ELF-1 (cell line): ENCODE data around the gene DYNLT4.
"Not testable (repeated sequence)": the region's sequence is repeated elsewhere in the genome, so short reads cannot be mapped to it uniquely, and the experiment has no call there.

Experiments
- DNase-seq: peaks from one replicate; pipeline ENCODE4 v3.0.0-alpha.2; 2016; ENCODE audit warnings: low read depth, low spot score

The DYNLT4 gene

DNA sequence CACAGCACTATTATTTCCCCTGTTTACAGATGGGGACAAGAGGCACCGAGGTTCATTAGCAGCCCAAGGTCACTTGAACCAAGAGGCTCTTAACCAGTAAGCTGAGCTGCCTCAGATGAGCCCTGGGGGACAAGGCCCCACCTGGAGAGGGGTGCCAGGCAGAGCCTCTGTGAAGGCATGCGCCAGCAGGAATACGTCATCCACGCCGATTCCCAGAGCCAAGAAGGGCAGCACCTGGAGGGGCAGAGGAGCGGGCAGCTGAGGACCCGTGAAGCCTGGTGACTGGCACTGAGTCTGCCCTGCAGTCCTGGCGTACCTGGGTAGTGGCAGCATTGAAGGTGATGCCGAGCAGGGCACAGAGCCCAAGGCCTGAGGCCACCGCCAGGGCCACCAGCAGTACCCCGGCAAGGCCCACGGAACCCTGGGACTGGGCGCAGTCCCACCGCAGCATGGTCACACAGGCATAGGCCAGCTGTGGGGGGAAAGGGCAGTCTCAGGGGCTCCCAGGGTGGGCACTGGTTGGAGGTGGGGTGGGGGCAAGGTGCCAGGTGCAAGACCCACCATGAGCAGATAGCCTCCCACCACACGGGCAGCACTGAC lies 21.8 kb upstream of the DYNLT4 start:
- no peak for DNase-seq

DNA sequence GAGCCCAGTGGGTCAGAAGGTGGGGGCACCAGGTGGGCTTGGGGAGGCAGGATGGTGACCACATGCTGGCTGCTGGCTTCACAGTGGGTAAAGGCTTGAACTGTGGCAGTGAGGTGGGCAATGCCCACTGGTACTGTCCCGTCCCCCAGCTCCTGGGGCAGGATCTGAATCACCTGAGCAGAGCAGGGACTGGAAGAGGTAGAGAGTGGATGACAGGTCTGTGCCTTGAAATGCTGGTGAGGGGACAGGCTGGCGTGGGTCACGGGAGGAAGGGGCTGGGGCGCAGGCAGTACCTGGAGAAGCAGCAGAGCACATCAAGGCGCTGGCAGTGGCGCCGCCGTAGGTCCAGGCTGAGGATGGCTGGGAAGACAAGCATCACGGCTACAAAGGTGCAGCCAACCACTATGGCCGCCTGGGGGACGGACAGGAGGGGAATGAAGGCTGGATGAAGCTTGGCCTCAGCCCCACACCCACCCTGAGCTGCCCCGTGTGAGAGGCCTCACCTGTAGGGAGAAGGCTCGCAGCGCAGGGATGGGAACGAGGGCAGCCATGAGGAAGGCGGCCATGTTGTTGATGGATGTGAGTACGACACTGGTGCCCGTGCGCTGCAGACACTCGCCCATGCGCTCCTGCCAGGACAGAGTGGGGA lies 21.0 kb upstream of the DYNLT4 start:
- DNase-seq, result no peak

DNA sequence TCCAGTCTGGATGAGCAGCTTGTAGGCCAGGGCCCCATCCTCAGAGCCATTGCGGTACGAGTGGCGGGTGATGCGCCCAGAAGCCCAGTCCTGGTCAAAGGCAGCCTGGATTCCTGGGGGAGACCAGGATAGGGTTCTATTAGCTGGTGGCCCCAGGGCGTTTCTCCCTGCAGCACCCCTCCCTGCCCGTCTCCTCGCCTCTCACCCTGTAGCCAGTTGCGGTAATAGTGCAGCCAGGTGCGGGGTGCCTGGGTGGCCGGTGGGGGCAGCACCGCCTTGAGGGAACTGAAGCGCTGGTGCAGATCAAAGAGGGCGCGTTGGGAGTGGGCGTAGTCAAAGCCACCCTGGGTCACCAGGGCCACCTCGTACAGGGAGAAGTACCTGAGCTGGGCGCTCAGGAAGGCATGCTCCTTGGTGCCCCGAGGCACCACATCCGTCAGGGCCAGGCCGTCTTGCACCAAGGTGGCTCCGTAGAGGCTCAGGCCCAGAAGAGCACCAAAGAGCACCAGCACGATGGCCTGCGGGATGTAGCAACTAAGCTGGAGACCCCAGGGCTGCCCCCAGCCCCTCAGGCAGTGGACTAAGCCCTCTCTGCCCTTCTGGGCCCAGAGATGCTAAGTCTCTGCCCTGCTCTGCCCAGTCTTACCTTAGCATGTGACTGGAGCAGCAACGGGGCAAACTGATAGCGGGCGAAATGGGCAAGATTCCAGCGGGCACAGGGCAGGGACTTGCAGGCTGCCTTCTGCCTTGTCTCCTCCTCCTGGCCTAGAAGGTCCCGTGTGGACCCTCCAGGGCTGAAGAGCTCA lies 20.2 kb upstream of the DYNLT4 start:
- DNase-seq, result peak; percentile 75

DNA sequence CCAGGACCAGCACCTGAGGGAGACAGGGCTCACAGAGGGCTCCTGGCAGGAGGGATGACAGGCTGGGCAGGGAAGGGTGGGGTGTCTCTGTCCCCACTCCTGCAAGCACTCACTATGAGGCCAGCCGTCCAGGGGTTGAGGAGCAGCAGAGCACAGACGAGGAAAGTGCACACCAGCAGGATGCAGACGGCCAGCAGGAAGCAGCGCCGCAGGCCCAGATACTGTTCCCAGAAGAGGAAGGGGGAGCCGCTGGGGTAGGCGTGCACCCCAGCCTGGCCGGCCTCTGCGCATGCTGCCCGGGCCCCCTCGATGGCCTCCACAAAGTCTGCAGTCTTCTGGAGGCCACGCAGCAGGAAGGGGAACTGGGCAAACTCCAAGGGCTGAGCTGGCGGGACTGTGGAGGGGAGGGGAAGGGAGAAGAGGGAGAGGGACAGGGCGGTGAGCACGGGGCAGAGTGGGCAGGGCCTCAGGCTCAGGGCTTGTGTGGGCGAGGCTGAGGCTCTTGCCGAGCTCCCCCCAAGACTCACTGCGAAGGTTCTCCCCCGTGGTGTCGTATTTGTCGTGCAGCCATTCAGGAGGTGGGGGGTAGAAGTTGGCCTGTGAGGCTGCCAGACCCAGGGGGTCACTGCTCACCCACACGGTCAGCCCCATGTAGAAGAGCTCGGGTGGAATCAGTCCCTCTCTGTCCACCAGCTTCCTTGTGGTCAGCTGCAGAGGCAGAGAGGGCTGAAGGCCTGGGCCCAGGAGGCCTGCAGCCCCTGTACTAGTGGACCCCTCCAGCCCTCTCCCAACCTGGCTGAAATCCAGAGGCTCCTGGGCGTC lies 19.4 kb upstream of the DYNLT4 start:
- DNase-seq, result no peak

DNA sequence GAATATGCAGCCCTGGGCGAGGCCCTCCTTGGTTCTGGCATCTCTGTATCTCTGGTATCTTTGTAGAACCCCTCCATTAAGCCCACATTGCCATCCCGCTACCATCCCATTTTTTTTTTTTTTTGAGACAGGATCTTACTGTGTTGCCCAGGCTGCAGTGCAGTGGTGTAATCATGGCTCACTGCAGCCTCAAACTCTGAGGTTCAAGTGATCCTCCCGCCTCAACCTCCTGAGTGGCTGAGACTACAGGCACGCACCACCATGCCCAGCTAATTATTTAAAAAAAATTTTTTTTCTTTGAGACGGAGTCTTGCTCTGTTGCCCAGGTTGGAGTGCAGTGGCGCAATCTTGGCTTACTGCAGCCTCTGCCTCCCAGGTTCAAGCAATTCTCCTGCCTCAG lies 17.2 kb upstream of the DYNLT4 start:
- not testable (repeated sequence) for DNase-seq

DNA sequence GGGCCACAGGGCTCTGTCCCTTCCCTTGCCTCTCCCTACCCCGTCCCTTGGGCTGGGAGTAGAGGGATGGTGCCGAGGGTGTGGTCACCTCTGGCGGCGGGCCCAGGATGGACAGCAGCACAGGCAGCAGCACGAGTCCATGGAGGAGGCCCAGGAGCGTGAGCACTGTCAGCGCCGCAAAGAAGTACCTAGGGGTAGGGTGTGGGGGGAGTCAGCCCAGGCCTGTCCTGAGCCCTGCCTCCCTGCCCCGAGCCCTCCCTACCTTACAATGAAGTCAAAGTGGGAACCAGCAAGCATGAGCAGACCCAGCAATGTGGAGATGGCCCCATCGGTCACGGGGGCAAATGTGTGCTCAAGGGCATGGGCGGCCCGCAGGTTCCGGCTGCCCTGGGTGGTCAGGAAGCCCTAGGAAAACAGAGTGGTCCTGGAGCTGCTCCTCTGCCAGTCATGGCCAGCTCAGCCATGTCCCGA lies 15.9 kb upstream of the DYNLT4 start:
- DNase-seq, result no peak

DNA sequence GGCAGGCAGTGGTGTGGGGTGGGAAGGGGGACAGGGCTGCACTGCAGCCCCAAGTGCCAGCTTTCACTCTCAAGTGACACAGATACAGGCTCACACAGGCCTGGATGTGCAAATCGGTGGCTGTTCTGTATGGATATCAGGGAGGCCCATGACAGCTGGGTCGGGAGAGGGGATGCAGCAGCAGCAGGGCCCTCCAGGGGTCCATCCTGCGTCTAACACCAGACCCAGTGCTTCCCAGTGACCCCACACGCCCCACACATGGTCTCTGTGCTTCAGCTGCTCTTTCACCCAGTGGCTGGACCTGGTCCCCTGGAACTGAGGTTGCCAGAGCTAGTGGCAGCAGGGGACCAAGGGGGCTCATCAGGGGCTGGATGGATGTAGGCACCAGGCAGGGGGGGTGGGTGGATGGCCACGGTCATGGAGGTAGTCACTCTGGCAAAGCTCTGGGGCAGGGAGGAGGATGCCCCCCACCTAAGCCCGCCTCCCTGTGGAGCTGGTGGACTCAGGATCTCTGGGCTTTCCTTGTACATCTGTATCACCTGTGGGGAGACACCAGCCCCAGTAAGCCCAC lies 15.1 kb upstream of the DYNLT4 start:
- no peak for DNase-seq

DNA sequence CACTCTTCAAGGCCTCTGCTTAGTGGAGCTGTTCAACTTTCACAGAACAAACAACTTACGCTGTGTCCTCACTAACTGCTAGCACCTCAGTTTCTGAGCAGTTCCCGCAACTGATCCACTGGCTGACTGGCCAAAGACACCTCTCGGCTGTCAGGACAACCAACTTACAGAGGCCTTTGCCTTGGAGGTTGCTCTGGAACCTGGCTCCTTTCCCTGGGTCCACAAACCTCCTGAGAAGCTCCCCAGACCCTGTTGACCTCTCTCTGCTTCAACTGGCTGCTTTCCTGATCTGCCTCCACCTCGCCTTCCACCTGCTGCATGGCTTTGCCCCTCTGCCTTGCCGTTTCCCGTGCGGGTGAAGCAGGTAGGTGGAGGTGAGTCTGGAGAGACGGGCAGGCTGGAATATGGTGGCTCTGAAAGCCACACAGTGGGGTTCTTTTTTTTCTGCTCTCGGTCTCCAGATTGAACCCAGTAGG lies 14.1 kb upstream of the DYNLT4 start:
- no peak for DNase-seq

DNA sequence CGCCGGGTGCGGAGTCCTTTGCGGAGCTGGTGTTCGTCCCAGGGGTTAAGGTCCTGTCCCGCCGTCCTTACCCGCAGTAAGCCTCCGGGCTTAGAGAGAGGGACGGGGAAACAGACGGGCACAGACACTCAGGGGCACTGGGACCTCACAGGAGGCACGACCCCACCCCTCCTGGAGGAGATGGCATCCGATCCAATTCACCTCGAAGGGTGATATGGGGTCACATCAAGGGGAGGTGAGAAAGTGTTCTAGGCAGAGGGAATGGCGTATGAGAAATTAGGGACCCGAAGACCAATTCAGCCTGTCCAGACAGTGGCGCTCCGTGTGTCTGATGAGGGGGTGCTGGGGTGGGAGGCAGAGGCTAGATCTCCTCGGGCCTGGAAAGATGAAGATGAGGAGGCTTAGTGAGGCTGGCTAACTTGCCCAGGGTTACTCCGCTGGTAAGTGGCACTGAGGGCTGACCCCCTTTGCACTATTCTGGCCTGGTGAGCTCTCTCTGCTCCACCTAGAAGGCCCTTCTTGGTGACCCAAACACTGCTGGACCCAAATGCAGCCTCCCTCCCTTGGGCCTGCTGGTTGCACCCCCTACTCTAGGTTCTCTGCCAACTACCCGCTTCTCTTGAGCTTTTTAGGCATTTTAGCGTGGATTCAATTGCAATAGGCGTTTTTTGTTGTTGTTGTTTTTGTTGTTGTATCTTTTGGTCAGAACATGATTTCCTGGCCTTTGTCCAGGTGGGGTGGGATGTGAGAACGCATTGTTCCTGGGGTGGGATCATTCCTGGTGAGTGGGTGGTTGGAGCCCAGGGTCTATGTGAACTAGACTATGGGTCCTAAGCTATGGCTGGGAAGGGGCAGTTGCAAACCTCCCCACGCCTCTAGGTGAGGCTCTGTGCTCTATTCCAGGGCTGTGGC lies 13.4 kb upstream of the DYNLT4 start:
- DNase-seq, result no peak

DNA sequence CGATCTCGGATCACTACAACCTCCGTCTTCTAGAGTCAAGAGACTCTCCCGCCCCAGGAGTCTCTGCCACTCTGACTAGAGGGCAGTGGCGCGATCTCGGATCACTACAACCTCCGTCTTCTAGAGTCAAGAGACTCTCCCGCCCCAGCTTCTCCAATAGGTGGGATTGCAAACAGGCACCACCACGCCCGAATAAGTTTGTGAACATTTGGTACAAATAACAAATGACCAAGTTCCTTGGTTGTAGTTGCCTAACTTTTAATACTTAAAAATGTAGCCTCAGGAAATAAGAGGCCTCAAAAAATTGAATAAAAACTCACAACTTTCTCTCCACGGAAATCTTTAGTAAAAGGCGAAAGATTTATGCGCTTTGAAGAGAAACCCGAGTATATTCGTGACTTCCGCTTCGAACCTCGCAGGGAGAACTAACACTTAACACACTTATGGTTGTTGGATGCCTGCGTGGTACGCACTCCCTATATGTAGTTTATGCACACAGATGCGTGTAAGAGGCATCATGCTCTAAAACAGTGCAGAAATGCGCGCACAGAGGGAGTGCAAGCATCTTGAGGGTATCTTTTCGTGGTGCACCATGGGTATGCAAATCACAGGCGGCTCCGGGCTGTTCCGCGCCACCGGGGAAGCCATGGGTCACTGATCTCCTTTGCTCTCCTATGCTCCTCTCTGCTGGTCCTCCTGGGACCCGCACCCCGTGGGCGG lies 12.6 kb upstream of the DYNLT4 start:
- peak; percentile 95 for DNase-seq

DNA sequence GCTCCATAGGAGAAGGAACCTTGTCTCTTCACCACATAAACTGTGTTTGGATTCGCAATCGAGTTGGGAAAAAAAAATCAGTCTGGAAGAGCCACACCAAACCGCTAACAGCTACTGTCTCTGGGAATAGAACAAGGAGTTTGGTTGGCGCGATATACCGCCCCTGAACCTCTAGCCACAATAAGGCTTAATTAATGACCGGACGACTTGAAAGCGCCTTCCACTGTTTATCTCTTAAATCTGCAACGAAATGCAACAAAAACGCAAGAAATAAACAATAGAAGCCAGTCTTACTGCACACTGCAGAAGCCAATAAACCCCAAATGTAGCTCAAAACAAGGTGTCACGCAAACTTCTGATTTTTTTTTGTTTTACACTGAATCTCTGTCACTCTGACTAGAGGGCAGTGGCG lies 12.1 kb upstream of the DYNLT4 start:
- no peak for DNase-seq

DNA sequence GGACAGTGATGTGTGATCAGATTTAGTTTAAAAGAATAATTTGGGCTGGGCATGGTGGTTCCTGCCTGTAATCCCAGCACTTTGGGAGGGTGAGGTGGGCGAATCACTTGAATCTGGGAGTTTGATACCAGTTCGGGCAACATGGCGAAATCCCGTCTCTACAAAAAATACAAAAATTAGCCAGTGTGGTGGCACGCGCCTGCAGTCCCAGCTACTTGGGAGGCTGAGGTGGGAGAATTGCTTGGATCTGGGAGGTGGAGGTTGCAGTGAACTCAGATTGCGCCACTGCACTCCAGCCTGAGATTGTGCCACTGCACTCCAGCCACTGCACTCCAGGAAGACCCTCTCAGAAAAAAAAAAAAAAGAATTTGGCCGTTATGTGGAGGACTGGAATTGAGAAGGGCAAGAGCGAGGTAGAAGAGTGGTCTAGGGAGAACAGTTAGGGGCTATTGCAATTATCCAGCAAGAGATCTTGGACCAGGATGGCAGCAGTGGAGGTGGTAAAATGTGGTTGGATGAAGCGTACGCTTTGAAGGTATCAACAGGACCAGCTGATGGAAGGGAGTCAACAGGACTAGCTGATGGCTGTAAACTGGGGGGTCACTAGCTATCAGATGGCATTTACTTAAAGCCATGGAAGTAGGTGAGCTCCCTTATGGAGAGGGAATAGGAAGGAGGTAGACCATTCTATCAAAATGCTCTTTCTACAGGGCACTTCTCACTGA lies 10.8 kb upstream of the DYNLT4 start:
- no peak for DNase-seq

DNA sequence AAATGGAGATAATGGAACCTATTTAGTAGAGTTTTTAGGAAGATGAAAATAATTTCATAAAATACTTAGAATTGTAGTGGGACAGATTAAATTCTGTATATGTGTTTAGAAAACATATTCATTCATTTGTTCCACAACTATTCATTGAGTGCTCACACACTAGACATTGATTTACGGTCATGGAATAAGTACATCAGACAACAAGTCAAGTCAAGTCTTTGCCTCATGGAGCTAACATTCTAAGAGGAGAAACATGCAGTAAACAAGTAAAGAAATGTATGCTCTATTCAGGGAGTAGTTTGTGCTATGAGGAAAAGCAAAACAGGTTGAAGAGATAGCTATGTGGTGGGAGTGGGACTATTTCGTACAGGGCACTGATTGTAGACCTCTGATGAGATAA lies 10.2 kb upstream of the DYNLT4 start:
- no peak for DNase-seq

DNA sequence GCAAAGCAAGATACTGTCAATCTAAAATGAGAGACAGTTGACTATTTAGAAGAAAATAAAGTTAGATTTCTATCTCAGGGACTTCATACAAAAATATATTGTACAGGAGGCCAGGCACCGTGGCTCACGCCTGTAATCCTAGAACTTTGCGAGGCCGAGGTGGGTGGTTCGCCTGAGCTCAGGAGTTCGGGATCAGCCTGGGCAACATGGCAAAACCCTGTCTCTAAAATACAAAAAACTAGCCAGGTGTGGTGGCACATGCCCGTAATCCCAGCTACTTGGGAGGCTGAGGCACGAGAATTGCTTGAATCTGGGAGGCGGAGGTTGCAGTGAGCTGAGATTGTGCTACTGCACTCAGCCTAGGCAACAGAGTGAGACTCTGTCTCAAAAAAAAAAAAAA lies 8.8 kb upstream of the DYNLT4 start:
- not testable (repeated sequence) for DNase-seq

DNA sequence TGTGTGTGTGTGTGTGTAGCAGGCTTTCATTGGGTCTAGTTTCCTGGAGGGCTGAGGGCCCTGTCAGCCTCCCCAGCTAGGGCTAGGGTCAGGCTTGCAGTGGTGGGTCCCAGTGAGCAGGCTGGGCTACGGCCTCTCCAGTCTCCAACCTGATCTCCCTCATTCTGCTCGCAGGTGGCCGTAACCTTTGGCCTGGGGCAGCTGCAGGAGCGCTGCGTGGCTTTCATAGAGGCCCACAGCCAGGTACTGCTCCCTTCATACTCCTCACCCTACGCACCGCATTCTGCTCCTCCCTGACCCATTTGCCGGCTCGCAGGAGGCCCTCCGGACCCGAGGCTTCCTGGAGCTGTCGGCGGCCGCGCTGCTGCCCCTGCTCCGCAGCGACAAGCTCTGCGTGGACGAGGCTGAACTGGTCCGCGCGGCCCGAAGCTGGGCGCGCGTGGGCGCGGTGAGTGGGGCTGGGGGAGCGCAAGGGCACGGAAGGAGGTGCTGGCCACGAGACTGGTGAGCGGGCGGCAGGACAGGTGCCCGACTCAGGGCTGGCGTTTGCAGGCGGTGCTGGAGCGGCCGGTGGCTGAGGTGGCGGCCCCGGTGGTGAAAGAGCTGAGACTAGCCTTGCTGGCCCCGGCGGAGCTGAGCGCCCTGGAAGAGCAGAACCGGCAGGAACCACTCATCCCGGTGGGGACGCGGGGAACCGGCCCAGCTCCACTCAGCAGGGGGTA lies 5.8 kb upstream of the DYNLT4 start:
- peak; percentile 52 for DNase-seq

DNA sequence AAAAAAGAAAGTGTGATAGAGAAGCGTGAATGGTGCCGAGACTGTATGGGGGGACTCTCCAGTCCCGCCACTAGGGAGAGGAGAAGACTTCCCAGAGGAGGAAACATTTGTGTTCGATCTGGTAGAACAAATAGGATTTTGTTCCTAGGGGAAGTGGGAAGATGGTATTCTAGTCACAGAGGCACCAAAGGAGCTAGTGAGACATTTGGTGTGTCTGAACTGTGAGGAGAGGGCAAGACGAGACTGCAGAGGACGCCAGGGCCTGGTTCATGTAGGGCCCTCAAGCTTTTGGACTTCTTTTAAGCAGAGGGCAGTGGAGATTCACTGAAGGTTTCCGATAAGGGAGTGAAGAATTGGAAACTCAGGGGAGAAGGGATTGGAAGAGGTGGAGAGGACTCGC lies 4.1 kb upstream of the DYNLT4 start:
- no peak for DNase-seq

DNA sequence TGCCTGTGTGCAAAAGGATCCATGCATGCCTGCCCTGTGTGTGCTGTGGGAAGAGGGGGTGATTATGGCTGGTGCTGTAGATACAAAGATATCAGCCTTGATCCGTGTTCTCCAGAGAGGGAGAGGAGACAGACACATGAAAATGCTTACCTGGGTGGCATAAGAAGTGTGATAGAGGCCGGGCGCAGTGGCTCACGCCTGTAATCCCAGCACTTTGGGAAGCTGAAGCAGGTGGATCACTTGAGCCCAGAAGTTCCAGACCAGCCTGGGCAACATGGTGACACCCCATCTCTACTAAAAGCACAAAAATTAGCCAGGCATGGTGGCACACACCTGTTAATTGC lies 3.6 kb upstream of the DYNLT4 start:
- not testable (repeated sequence) for DNase-seq

DNA sequence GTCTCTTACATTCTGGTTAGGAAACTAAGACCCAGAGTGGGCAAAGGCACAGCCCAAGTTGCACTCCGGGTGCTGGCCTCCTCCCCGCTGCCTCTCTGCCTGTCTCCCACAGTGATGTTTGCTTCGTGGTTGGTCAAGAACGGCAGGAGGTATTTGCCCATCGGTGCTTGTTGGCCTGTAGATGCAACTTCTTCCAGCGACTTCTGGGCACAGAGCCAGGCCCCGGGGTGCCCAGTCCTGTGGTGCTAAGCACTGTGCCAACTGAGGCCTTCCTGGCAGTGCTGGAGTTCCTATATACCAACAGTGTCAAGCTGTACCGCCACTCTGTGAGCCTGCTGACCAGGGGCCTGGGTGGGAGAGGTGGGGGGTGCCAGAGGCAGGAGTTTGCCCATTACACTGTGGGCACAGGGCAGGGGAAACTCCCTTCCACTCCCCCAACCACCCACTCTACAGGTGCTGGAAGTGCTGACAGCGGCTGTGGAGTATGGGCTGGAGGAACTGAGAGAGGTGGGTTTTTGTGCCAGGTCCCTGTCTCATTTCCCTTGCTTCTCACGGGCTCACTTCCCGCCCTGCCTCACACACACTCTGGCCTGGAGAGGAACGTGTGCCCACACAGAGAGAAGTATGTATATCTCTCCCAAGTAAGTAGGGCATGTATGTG lies 3.1 kb upstream of the DYNLT4 start:
- no peak for DNase-seq
